Omental fat pad (tissue), 4 donors: ENCODE results near the gene TMEM151B. TPM values are rescaled to one million over a fixed set of nuclear protein-coding genes. Genes with fewer than 3 reads are reported as not detected.
A peak's percentile ranks its signal among the peaks of the same experiment; 100 is the strongest.

Source experiments
- ATAC-seq: fragments of 150-250 bp; one replicate; pipeline ENCODE4 v1.9.1; 2016; ENCODE audit warnings: mild to moderate bottlenecking, moderate library complexity; ENCODE audit not compliant: low FRiP score
- DNase-seq: peaks from one replicate; pipeline ENCODE4 v3.0.0-alpha.2; 2019; ENCODE audit warnings: low spot score
- CTCF ChIP-seq, 3 donors: fragments of 450-650 bp; IDR thresholded peaks; one replicate each; pipeline ENCODE4 v1.5.1; 2016 to 2017; ENCODE audit warnings: antibody characterized with exemption in 3 of 3, mild to moderate bottlenecking in 3 of 3, moderate library complexity in 2 of 3
- total RNA-seq, 4 donors: library from RNA; depleted of rRNA; stranded (reverse); fragments of >200 nt; gene quantifications; one replicate each; pipeline ENCODE4 v1.1.0, GENCODE V29; 2016

TMEM151B gene
- under 1 TPM in 1 of 4 donors, not detected in 3; 0.19 TPM for total RNA-seq

DNA sequence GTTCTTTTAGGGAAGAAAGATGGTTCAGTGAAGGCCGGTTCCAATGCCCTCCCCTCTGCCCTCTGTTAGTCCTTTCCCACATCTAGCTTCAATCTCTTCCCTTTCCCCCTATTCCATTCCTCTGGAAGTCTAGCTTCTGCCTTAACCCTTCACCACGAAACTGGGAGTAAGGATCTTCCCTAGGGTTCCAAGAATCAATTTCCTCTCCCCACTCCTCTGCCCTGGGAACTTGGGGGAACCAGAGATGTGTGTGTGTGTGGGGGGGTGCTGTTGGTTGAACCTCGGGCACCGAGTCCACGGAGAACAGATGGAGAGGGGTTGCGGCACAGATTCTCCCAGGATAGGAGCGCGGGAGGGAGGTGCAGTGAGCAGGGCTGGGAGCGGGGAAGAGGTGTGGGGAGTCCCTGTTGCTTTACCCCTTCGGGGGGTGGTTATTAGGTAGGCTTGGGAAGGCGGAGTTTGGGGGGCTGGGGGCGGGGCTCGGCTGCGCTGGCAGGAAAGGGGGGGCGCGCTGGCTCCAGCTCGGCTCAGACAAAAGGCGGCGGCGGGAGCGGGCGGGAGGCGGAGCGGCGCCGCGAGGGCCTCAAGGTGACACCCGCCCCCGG is at the start of gene TMEM151B:
TSS of gene TMEM151B (plus strand) at position 530 of the 605 bp plus-strand sequence. CDS start 293 bp downstream, outside the sequence.
- ATAC-seq: no peak
- TF ChIP-seq CTCF (IDR thresholded peaks at IDR 0.05): no peak
- no peak for DNase-seq

DNA sequence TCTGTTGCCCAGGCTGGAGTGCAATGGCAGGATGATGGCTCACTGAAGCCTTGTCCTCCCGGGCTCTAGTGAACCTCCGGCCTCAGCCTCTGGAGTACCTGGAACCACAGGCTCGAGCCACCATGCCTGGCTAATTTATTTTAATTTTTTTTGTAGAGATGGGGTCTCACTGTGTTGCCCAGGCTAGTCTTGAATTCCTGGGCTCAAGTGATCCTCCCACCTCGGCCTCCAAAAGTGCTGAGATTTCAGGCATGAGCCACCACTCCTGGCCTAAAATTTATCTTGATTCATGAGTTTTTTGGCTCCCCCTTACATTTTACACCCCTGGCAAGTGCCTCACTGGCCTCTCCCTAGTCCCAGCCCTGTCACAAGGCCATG is 49.3 kb upstream of the TMEM151B start:
- no peak for TF ChIP-seq CTCF (IDR thresholded peaks at IDR 0.05)
- ATAC-seq: no peak
- no peak for DNase-seq

- DNase-seq (peak; percentile 71), ATAC-seq (peak; percentile 73)
- TF ChIP-seq CTCF (IDR thresholded peaks at IDR 0.05): peak in 2 of 3 donors; percentile 23 to 58
Observed at GRCh38 chr6:44221291-44221960, 48.8 kb upstream of the TMEM151B start.

DNA sequence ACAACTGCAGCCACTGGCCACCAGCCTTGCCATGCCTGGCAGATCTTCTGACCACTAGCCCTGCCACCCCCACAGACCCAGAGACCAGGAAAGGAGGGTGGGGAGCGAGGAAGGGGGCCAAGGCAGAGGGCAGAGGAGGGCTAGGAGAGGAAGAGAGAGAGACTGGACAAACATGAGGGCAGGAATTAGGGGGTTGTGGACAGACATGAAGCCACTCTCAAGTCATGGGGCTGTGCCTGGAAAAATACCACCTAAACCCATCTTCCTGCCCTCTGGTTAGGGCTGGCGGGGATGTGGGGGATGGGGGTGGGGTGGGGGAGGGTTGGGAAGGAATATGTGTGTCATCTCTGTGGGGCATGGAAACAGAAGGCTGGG is 48.3 kb upstream of the TMEM151B start:
- DNase-seq: no peak
- ATAC-seq: peak; percentile 0
- no peak for TF ChIP-seq CTCF (IDR thresholded peaks at IDR 0.05)

DNA sequence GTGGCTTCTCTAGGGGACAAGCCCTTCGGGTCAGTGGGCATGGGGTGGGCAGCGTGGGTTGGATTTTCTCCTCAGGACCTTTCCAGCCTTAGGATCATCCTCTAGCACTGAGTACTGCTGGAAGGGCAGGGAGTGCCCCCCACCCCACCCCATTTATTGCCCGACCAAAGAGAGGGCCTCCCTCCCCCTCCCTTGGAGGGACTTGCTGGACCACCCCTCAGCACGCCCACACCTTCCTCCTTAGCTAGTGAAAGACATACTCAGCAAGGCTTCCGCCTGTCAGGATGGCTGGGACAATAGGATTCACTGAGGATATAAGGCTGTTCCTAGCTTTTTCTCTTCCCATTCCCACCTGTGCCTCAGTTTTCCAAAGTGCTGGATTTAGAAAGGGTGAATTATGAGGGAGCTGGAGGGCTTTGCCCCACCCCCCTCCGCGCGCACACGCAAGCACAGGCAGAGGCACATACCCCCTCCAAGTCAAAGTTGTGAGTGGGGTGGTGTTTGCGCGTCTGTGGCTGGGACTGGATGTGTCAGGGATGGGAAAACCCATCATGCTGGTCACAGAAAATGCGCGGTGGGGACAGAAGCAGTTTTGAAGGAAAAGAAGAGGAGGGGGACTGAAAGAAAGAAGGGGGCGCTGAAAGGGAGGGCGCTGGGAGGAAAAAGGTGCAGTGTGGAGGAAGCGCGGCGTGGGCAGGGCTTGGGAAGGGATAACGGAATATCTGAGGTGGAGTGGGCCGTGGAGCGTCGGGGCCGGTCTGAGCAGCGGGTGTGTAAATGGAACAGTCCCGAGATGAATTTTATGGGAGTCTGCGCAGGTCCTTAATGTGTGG is 47.5 kb upstream of the TMEM151B start:
- ATAC-seq (no peak), DNase-seq (no peak)
- no peak for TF ChIP-seq CTCF (IDR thresholded peaks at IDR 0.05)

DNA sequence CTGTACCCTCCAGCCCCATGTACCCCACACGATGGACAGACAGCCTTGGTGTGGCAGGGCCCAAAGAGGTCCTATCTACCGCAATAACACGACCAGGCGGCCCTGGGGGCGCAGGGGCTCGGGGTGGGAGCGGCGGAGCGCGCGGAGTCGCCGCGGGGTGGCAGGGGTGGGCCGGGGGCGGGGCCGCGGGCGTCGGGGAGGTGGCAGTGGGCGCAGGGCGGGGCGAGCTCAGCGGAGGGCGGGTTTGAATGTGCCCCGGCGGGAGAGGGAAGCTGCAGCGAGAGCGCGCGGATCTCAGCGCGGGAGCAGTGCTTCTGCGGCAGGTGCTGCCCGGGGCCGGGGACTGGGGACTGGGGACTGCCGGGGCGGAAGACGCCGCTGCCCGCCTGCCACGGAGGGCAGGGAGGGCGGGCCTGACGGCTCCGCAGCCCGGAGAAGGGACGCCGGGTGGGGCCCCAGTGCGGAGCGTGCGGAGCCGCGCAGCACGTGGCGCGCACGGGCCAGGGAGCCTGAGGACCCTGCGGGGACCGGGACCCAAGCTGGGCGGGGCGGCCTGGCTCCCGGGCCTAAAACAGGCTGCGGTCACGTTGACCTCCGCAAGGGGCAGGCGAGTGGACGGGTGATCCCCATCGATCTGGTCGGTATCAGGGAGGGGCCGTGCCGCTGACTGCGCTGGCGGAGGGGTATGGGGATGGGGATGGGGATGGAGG is 46.8 kb upstream of the TMEM151B start, which contains the start of gene SLC29A1:
TSS of gene SLC29A1 (plus strand) at position 277 of the 710 bp plus-strand sequence. CDS start 3,719 bp downstream, outside the sequence.
- DNase-seq (no peak), ATAC-seq (peak; percentile 9)
- no peak for TF ChIP-seq CTCF (IDR thresholded peaks at IDR 0.05)
